Prostate gland (tissue), 2 donors: ENCODE results near the gene LMTK3. TPM values are rescaled to one million over a fixed set of nuclear protein-coding genes. Genes with fewer than 3 reads are reported as not detected.

Experiments
- DNase-seq: peaks from one replicate; pipeline ENCODE4 v3.0.0-alpha.2; 2019; ENCODE audit warnings: low spot score
- H3K27ac ChIP-seq, 2 donors: fragments of 200-600 bp; sonication (generic); 2 replicates each; pipeline ENCODE4 v1.5.1; 2017 to 2019
- H3K27me3 ChIP-seq: fragments of 200-600 bp; sonication (generic); replicated peaks from 2 replicates; pipeline ENCODE4 v1.5.1; 2019; ENCODE audit not compliant: insufficient read depth
- H3K36me3 ChIP-seq, 2 donors: fragments of 200-600 bp; sonication (generic); 1 replicate in 1 of 2; 2 replicates in 1 of 2; pipeline versions ENCODE4 v1.5.1 to v1.8.1; 2017 to 2019
- H3K4me1 ChIP-seq: fragments of 200-600 bp; sonication (generic); replicated peaks from 2 replicates; pipeline ENCODE4 v1.5.1; 2019
- H3K4me3 ChIP-seq, 2 donors: fragments of 200-600 bp; sonication (generic); 2 replicates each; pipeline ENCODE4 v1.5.1; 2017 to 2019
- H3K9me3 ChIP-seq: fragments of 200-600 bp; sonication (generic); 2 replicates; pipeline ENCODE4 v1.5.1; 2017
- POLR2A ChIP-seq: fragments of 450-650 bp; IDR thresholded peaks from one replicate; pipeline ENCODE4 v1.6.1; 2016; ENCODE audit warnings: antibody characterized with exemption, mild to moderate bottlenecking
- POLR2AphosphoS5 ChIP-seq: sonication (generic); formaldehyde crosslinking; IDR thresholded peaks from one replicate; pipeline ENCODE4 v1.6.1; 2017; ENCODE audit warnings: antibody characterized with exemption
- WGBS: methylation state at CpG from one replicate; pipeline ENCODE4 v1.1.5; 2018; 5-methylcytosine and 5-hydroxymethylcytosine counted together
- intact Hi-C: fragments of 100-400 bp; cut with DNase I; formaldehyde crosslinking; loops from one replicate; pipeline ENCODE4 v1.14.2; 2022
- total RNA-seq, 2 donors: library from RNA; depleted of rRNA; stranded (reverse); fragments of >200 nt; gene quantifications; one replicate each; pipeline ENCODE4 v1.1.0, GENCODE V29; 2016
- TF ChIP-seq, protein P1 (sequence below), 4 experiments: fragments of 200-600 bp in 2 of 4; fragments of 450-650 bp in 2 of 4; sonication (generic) in 2 of 4; IDR thresholded peaks; 1 replicate in 3 of 4; 2 replicates in 1 of 4; pipeline ENCODE4 v1.5.1; 2016 to 2019; ENCODE audit warnings: antibody characterized with exemption in 4 of 4, mild to moderate bottlenecking in 2 of 4, moderate library complexity in 2 of 4

The LMTK3 gene
- total RNA-seq, 2 donors from 2014 or later: 7.4 to 10.2 TPM

DNA sequence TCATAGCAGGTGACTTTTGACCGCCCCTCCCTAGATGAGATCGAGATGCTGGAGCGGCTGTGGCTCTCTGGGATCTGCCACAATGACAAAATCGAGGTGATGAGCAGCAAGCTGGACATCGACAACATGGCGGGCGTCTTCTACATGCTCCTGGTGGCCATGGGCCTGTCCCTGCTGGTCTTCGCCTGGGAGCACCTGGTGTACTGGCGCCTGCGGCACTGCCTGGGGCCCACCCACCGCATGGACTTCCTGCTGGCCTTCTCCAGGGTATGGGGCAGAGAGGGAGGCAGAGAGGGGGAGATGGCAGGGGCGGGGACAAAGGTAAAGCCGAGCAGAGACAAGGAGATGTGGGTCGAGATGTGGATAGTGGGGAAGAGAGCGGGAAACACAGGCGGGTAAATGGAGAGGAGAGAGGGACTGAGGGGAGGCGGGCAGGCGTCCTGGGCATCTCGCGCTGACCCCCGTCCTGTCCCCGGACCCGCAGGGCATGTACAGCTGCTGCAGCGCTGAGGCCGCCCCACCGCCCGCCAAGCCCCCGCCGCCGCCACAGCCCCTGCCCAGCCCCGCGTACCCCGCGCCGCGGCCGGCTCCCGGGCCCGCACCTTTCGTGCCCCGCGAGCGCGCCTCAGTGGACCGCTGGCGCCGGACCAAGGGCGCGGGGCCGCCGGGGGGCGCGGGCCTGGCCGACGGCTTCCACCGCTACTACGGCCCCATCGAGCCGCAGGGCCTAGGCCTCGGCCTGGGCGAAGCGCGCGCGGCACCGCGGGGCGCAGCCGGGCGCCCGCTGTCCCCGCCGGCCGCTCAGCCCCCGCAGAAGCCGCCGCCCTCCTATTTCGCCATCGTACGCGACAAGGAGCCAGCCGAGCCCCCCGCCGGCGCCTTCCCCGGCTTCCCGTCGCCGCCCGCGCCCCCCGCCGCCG is 69.3 kb downstream of the LMTK3 start:
- TF ChIP-seq POLR2AphosphoS5 (no peak), POLR2A (no peak)
- TF ChIP-seq, protein P1, sequence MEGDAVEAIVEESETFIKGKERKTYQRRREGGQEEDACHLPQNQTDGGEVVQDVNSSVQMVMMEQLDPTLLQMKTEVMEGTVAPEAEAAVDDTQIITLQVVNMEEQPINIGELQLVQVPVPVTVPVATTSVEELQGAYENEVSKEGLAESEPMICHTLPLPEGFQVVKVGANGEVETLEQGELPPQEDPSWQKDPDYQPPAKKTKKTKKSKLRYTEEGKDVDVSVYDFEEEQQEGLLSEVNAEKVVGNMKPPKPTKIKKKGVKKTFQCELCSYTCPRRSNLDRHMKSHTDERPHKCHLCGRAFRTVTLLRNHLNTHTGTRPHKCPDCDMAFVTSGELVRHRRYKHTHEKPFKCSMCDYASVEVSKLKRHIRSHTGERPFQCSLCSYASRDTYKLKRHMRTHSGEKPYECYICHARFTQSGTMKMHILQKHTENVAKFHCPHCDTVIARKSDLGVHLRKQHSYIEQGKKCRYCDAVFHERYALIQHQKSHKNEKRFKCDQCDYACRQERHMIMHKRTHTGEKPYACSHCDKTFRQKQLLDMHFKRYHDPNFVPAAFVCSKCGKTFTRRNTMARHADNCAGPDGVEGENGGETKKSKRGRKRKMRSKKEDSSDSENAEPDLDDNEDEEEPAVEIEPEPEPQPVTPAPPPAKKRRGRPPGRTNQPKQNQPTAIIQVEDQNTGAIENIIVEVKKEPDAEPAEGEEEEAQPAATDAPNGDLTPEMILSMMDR (IDR thresholded peaks at IDR 0.05): no peak
- Histone ChIP-seq H3K4me3 (peak overlapping the region in 1 of 2 donors; percentile 23), H3K27me3 (no peaks in the 10 kb centered on the region), H3K9me3 (no peaks in the 10 kb centered on the region), H3K36me3 (no peaks in the 10 kb centered on the region), H3K27ac (no peak overlapping the region), H3K4me1 (peaks cover 4% of the 10 kb centered on the region)
- 39% methylated on average over 56 of the region's 94 CpGs for WGBS
- intact Hi-C loops: no loop called here
- DNase-seq: no peak

DNA sequence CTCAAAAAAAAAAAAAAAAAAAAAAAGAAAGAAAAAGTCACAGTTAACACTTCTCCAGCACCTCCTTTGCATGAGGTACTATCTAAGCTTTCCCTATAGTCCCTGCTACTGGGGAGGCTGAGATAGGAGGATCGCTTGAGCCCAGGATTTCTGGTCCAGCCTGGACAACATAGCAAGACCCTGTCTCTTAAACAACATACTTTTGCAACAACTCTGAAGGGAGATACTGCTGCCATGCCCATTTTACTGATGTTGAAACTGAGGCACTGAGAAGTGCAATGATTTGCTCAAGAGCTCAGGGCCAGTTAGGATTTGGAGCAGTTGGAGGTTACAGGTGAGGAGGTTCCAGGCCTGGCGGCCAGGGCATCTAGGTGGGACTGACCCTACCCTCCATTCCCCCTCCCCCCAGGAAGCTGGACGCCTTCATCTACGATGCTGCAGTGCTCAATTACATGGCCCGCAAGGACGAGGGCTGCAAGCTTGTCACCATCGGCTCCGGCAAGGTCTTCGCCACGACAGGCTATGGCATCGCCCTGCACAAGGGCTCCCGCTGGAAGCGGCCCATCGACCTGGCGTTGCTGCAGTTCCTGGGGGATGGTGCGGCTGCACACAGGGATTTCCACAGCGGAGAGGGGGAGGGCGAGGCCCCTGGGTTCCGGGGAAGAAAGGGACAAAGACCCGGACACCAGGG is 70.1 kb downstream of the LMTK3 start:
- Histone ChIP-seq H3K9me3 (no peaks in the 10 kb centered on the region), H3K4me3 (no peak overlapping the region), H3K36me3 (no peaks in the 10 kb centered on the region), H3K4me1 (peaks cover 4% of the 10 kb centered on the region), H3K27ac (no peak overlapping the region), H3K27me3 (no peaks in the 10 kb centered on the region)
- 94% methylated on average over 20 of the region's 20 CpGs for WGBS
- TF ChIP-seq POLR2AphosphoS5 (no peak), POLR2A (no peak)
- TF ChIP-seq, protein P1 (IDR thresholded peaks at IDR 0.05): no peak
- no peak for DNase-seq
- intact Hi-C loops: no loop called here

DNA sequence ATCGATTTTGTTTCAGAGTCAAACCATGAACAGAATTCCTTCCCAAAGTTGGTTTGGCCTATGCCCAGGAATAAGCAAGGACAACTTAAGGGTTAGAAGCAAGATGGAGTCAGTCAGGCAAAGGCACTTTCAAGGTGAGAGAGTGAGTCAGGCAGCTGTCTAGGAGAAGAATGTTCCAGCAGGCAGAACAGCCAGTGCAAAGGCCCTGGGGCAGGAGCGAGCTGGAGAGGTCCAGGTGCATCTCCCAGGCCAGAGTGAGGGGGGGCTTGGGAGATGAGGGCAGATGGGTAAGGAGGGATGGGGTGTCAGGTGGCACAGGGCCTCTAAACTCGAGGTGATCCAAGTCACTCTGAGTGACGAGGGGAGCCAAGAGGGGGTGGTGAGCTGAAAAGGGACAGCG is 75.0 kb downstream of the LMTK3 start:
- H3K4me3 ChIP-seq: no peak overlapping the region
- H3K4me1 ChIP-seq: no peaks in the 10 kb centered on the region
- 91% methylated on average over 5 of the region's 5 CpGs for WGBS
- H3K9me3 ChIP-seq: no peaks in the 10 kb centered on the region
- intact Hi-C loops: no loop called here
- no peak overlapping the region for H3K27ac ChIP-seq
- H3K27me3 ChIP-seq: no peaks in the 10 kb centered on the region
- TF ChIP-seq, protein P1 (IDR thresholded peaks at IDR 0.05): no peak
- TF ChIP-seq POLR2A: no peak
- no peak for TF ChIP-seq POLR2AphosphoS5
- H3K36me3 ChIP-seq: no peaks in the 10 kb centered on the region
- no peak for DNase-seq

Other genes with a start within 250 kb of the LMTK3 start
- gene ZNF114, start 241.8 kb downstream of the LMTK3 start, total RNA-seq: under 1 TPM; 0.23 to 0.74 TPM
- gene EMP3, start 186.3 kb downstream of the LMTK3 start, total RNA-seq: 10 to 100 TPM in 1 of 2 donors, 1 to 10 TPM in 1; 5.9 to 38.6 TPM
- gene TMEM143, start 147.9 kb downstream of the LMTK3 start, total RNA-seq: 10 to 100 TPM in 1 of 2 donors, 1 to 10 TPM in 1; 4.6 to 14.9 TPM
- gene SYNGR4, start 147.5 kb downstream of the LMTK3 start, total RNA-seq: 1 to 10 TPM in 1 of 2 donors, not detected in 1; 2.8 TPM
- gene KDELR1, start 120.3 kb downstream of the LMTK3 start, total RNA-seq: 100 to 1,000 TPM; 153 to 179 TPM
- gene GRIN2D, start 118.2 kb downstream of the LMTK3 start, total RNA-seq: 1 to 10 TPM in 1 of 2 donors, under 1 TPM in 1; 0.73 to 1.8 TPM
- gene GRWD1, start 65.9 kb downstream of the LMTK3 start, total RNA-seq: 10 to 100 TPM; 26.2 to 39.7 TPM
- gene KCNJ14, start 56.3 kb downstream of the LMTK3 start, total RNA-seq: 1 to 10 TPM in 1 of 2 donors, under 1 TPM in 1; 0.45 to 2.2 TPM
- 10 to 100 TPM; 50.6 to 97.1 TPM for gene CYTH2, start 42.5 kb downstream of the LMTK3 start, total RNA-seq
- gene SULT2B1, start 40.3 kb upstream of the LMTK3 start, total RNA-seq: 10 to 100 TPM; 14.6 to 43.0 TPM
- gene SPACA4, start 94.9 kb upstream of the LMTK3 start, total RNA-seq: 1 to 10 TPM in 1 of 2 donors, under 1 TPM in 1; 0.32 to 6.0 TPM
- gene FAM83E, start 103.2 kb upstream of the LMTK3 start, total RNA-seq: 1 to 10 TPM; 2.8 to 8.8 TPM
- 1,000 to 10,000 TPM; 2,096 to 3,914 TPM for gene RPL18, start 107.3 kb upstream of the LMTK3 start, total RNA-seq
- gene SPHK2, start 107.7 kb upstream of the LMTK3 start, total RNA-seq: 10 to 100 TPM; 24.8 to 25.4 TPM
- 10 to 100 TPM; 14.3 to 52.7 TPM for gene DBP, start 125.5 kb upstream of the LMTK3 start, total RNA-seq
- 10 to 100 TPM in 1 of 2 donors, 1 to 10 TPM in 1; 7.0 to 11.2 TPM for gene CA11, start 134.4 kb upstream of the LMTK3 start, total RNA-seq
- 1 to 10 TPM in 1 of 2 donors, under 1 TPM in 1; 0.91 to 2.6 TPM for gene NTN5, start 161.2 kb upstream of the LMTK3 start, total RNA-seq
- 1 to 10 TPM; 1.4 to 2.7 TPM for gene FUT2, start 184.1 kb upstream of the LMTK3 start, total RNA-seq
- 10 to 100 TPM in 1 of 2 donors, 1 to 10 TPM in 1; 2.6 to 13.9 TPM for gene MAMSTR, start 207.9 kb upstream of the LMTK3 start, total RNA-seq
- gene RASIP1, start 228.8 kb upstream of the LMTK3 start, total RNA-seq: 10 to 100 TPM in 1 of 2 donors, 1 to 10 TPM in 1; 9.1 to 16.2 TPM
- gene IZUMO1, start 235.1 kb upstream of the LMTK3 start, total RNA-seq: 1 to 10 TPM in 1 of 2 donors, not detected in 1; 6.4 TPM
- gene FUT1, start 240.8 kb upstream of the LMTK3 start, total RNA-seq: 1 to 10 TPM; 2.1 to 4.1 TPM
- gene FGF21, start 243.7 kb upstream of the LMTK3 start, total RNA-seq: not detected